Amniotic stem cell (primary cell): ENCODE measurements around the gene FAM210A.

ENCODE experiments used
- DNase-seq: peaks from one replicate; lab custom pipeline; 2025; lab: John Stamatoyannopoulos, UW

The FAM210A gene

DNA sequence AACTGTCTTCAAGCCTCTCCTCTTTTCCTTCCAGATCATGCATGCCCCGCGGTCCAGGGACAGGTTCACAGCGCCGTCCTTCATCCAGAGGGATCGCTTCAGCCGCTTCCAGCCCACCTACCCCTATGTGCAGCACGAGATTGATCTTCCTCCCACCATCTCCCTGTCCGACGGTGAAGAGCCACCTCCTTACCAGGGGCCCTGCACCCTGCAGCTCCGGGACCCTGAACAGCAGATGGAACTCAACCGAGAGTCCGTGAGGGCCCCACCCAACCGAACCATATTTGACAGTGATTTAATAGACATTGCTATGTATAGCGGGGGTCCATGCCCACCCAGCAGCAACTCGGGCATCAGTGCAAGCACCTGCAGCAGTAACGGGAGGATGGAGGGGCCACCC, 81.3 kb downstream of the FAM210A start:
- DNase-seq: no peak

DNA sequence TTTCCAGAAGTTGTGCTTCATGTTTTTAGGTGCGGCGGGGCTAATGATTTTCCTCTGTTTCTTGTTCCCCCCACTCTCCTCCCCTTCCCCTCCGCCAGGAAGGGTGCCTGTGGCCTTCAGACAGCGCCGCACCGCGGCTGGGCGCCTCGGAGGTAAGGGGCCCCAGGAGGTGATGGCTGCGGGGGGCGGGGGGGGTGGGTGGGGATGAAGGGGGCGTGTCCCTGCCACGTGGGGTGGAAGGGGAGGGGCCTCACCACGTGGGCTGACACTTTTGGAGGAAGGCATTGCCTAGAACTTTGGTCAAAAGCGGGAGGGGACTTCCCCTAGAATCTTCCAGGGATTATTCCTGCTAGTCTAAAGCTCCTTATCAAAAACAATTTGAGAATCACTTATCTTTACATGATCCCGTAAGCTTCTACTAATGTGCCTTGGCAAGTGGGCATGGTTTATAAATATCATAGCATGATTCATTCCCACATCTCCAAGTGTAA, 83.1 kb downstream of the FAM210A start:
- DNase-seq: no peak

DNA sequence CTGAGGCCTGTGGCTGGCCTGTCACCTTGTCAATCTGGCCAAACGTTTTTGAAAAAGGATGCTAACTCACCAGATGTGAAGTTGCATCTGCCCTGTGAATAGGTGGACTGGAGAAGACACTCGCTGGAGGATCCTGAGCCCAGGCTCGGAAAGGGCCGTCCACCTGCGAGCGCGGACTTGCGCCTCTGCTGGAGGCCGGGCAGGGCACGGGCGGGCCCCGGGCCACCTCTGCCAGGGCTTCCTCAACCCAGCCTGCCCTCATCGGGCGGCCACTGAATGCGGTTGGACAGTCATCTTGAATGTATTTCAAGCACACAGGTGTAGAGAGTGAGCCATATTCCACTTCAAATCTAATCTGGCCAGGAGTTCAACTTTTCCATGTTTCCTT, 83.9 kb downstream of the FAM210A start:
- no peak for DNase-seq

DNA sequence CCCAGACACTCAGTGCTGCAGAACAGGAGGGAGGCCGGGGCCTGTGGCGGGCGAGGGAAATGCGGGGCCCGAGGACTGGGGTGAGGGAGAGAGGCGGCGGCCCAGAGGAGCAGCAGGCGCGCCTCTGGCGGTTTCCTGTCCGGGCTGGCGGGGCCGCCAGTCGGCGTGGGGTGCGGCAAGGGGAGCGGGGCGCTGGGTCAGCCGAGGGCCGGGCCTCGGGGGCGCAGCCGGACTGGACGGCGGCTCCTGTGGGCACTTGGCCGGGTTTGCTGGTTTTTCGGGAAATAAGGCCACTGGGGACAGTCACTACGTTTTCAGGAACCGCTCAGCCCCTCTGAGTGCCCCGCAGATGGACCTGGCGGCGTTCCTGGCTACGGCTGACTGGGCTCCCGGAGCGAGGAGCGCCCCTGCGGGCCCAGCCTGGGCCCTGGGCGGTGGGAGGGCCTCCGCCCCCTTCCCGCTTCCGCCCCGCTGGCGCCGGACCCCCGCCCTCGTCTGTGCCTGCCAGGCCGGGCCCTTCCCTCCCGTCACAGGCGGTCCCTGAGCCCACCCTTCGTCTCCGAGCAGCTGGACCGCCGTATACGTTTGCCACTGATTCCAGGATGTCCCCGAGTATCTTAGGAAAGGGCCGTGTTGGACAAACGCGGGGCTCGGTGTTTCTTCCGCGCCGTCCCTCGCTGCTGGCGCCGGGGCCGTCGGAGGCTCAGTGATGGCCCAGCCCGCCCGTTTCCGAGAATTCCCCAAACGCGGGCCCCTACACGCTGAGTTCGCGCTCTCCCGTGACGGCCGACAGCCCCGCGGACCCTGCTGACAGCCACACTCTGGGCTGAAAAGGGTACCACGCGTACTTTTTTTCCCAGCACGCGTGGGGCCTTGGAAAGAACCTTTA, 84.6 kb downstream of the FAM210A start:
- DNase-seq: no peak

DNA sequence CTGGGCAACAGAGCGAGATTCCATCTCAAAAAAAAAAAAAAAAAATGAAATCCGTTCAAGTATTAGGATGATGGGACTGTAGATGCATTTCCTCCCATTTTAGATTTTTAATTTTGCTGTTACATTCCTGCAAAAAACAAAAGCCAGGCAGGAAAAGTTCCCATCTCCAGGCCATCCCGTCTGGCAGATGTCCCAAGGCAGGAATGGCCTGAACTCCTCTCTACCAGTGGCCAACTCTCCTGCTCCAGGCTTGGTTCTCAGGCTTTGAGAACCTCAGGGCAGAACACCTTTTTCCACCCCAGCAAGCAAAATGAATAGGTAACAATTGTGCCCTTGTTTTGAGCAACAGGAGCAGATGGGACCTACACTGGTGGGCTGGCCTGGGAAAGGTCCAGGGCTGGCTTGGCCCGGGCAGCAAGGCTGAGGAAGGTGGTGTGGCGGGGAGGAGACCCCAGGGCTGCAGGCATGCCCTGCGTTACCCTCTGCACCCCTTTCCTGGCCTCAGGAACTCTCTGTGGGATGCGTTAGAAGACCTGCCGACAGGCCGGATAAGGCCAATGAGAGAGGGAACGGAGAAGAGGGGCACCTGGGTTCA, 86.0 kb downstream of the FAM210A start:
- DNase-seq: no peak

DNA sequence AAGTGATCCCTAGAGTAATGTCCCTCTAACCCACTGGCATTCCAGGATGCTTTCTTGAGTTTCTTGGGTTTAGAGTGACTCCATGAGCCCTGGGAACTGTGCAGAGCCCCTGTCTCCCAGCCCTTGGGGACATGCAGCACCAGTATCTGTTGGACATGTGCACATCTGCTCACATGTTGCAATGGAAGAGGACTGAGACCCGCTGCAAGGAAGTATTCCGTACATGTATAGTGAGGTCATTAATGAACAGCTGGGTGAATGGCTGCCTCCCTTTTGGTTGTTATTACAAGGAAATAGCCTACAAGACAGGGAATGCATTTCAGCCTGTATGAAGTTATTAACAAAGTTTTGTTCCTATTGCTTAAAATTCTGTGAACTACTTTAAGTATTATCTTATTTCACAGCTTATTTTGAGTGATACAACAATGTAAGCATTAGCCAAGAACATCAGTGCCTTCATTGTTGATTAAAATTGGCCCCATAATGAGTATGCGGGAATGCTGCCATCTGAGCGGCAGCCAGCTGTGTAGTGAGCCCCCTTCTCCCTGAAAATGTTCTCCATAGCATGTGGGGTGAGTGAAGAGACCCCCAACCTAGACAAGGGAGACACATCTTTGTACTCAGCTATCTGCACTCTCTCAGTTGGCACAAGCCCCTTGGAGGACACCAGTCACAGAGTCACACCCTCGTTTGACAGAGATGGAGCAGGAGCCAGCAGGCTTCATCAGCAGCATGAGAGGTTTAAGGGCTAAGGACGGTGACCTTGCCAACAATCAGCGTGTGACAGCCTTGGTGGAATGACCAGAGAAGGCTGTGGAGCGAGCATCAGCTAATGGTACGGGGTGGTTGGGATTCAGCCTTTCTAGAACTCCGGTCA, 87.4 kb downstream of the FAM210A start:
- no peak for DNase-seq

DNA sequence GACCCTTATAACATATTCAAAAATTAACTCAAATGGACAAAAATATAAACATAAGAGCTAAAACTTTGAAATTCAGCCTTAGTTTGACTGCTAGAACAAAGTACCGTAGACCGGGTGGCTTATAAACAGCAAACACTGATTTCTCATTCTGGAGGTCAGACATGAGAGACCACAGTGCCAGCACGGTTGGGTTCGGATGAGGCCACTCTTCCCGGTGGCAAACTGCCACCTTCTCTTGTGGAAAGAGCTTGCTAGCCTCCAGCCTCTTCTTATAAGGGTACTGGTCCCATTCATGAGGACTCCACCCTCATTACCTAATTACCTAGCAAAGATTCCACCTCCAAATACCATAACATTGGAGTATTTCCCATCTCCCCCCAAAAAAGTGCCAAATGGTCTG, 91.3 kb downstream of the FAM210A start:
- DNase-seq: no peak

DNA sequence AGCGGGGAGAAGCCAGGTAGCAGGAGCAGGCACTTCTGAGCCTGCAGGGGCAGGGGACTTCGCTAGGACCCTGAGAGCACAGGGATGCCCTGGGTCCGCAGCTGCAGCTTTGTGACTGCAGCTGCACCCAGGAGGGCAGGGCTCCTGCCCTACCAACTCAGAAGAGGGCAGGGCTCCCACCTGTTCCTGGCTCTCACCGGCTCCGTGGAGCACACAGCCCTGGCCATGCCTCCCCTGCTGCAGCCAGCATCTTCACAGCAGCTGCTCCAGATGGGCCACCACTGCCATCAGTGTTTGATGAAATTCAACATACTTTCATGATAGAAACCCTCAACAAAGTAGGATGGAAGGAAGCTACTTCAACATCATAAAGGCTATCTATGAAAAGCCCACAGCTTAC, 92.7 kb downstream of the FAM210A start:
- DNase-seq: no peak

DNA sequence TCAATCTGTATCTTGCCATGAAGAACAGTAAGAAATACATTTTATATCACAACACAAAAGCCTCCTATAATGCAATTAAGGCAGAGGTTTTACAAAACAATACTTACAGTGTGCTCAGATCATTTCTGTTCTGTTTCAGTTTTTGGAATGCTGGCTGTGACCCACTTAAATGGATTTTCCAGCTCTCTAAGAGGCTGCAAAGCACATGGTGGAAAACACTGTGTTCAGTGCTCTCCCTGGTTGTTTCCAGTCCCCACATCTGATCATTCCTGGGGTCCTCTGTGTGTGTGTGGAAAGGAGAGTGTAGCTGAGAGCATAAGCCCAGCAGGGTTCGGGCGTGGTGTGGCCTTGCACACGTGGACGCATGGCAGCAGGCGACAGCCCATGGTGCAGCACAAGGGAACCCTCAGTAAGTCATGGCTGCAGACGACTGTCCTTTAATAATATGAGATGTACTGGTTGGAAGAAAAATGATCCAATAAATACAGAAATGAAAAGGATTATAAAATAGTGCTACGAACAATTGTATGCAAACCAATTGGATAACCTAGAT, 95.6 kb downstream of the FAM210A start:
- no peak for DNase-seq

DNA sequence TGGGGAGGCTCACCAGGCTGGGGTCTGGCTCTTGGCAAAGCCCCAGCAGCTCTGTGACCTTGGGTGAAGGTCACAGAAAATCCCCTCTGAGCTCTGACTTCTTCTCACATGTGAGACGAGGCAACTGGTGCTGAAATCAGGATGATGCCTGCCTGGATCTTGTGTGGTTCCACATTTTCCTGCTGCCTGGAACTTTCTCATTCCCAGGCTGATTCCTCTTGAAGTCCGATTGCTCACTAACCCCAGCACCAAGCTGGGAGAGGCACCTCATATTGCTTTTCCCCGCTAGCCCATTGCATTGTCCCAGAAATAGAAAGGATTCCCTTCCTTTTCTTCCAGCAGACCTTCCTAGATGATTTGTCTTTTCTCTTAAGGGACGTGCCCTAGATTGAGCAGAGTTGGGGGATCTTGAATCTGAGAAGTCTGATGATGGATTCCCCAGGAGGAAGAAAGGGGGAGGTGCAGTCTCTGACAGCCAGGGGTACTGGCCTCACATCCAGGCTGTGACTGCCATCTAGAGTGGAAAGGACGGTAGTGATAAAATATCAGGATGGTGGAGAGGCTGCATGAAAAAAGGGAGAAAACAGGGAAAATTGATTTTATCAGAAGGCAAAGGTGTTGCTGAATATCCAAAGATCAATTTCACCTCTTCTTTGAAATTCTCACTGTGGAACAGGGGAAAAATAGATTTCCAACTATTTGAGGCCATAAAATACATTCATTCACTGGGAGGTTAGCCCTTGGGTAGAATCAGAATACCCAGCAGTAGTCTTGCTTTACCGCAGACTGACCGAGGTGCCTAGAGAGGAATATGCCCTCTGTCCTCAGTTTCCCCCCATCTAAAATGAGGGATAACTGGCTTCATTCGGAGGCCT, 96.3 kb downstream of the FAM210A start:
- DNase-seq: no peak

DNA sequence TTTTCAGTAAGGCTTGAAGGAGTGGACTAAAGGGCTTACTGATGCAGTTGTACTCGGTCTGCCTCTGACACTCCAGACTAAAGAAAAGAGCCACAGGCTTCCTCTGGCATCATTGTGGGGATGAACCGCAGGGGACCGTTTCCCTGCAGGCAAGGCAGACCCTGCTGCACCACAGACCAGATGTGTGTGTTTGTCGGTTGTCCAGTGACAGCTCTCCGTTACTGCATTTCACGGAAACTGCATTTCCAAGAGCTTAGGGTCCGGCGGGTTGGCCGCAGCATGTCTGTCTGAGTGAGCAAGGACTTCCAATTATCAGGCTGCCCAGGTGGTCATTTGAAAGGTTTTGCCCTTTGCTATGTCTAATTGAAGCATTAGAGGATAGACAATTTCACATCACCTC, 98.1 kb downstream of the FAM210A start:
- no peak for DNase-seq

DNA sequence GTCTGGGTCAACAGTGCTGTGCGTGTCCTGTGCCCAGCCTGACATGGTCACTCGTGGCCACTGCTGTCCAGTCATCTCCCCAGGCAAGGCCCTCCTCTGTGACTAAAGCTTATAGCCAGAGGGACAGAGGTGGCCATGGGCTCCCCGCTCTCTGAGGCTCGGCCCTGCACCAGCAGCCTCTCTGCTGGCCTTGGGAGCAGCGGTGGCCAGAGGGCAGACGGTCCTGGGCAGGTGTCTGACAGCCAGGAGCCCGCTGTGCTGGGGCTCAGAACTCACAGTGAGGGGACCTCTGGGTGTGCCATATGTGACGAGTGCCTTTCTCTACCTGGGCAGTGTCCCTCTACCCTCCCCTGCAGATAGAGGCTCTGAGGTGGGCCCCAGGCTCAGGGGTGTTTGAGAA, 98.7 kb downstream of the FAM210A start:
- DNase-seq: no peak

DNA sequence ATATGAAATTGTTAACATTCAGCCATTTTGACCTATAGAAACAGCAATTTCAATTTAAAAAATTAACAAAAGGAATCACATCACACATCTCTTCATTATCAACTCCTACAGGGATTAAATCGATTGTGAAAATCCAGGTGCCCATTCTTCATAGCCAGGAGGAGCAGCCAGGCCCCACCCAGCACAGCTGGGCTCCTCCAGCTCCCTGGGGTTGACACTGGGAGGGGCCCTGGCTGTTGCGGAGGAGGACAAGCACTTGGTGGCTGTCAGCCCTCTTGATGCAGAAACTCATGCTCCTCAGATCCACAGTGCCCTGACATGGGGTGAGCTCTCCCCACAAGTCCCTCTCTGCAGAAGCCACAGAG, 99.8 kb downstream of the FAM210A start:
- no peak for DNase-seq

DNA sequence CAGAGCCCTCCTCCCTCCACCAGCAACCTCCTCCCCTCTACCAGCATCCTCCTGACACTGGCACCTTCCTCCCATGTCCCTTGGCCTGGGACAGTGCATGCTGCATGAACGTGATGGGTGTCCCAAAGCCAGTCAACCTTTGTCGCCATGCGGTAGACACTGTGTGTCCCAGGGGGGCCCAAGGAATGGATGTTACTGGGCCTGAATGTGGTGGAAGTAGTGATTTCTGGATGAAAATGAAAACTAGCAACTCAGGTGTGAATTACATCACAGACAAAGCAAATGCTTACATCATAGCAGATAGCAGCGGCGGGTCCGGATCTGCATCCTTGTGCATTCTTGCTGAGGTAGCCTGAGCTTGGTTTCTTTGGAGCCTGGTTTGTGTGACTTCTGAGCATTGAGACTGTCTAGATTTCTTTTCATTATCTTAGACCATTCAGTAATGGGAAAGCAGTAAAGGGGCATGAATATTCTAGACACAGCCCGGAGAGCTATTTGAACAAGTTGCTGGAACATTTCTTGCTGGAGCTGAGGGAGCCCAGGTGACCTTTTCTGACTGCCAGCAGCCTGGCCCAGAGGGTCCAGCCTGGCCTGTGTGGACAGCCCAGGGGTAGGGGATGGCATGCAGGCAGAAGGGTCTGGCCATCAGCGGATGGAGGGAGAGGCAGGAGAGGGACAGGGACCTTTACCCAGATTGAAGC, 100.4 kb downstream of the FAM210A start:
- no peak for DNase-seq

DNA sequence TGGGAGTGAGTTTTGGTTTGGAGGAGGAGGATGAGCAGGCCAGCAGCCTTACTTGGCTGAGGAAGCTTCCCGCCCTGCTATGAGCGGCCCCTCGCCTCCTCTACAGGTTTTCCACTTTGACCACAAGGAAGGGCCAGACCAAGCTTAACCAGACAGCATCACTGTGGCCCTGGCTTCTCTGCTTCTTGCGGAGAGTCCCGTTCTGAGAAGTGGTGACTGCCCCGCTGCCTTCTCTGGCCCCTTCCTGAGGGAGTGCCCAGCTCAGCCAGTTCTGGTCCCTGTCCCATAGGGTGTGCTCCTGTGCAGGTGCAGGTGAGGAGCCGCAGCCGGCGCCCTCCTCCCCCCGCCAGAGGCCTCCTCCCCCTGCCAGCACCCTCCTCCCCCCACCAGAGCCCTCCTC, 101.0 kb downstream of the FAM210A start:
- no peak for DNase-seq

DNA sequence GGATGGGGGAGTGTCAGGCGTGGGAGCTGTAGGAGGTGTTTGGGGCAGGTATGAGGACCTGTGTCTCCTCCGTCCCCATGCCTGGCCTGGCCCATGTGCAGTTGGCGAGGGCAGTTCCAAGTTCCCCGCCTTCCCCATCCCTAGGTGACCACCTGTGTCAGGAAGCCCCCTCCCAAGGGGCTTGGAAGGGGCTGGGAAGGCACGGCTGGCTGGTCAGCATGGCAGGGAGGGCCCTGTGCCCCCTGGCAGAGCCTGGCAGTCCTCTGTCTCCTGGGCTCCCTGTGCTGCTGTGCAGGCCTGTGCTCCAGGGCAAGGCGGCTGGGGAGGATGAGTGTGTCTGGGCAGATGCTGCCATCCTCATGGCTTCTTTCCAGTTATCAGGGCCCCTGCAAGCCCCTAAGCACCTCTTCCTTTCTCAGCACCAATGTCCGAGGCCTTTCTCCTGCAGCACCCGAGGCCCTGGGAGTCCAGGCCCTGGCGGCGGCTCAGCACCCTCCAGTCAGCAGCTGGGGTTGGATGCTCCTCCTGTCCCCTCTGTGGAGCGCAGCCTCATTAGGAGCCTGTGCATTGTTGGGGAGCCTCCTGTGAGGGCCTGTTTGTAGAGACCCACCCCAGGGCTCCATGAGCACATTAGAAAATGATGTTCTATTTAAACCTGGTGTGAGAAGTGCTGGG, 101.7 kb downstream of the FAM210A start:
- no peak for DNase-seq

DNA sequence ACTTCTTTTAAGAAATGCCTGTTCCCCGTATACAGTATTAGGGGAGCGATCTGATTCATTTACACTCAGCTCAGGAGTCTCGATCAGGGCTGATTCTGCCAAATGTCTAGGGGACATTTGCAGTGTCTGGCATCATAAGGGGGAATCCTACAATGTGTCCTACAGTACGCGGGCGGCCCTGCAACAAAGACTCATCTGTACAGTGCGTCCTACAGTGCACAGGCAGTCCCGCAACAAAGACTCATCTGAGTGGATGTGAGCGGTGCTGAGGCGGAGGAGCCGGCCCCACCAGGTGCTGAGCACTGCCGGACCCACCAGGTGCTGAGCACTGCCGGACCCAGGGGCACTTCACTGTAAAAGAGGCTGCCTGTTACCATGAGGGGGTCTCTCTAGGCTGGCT, 102.5 kb downstream of the FAM210A start:
- no peak for DNase-seq

DNA sequence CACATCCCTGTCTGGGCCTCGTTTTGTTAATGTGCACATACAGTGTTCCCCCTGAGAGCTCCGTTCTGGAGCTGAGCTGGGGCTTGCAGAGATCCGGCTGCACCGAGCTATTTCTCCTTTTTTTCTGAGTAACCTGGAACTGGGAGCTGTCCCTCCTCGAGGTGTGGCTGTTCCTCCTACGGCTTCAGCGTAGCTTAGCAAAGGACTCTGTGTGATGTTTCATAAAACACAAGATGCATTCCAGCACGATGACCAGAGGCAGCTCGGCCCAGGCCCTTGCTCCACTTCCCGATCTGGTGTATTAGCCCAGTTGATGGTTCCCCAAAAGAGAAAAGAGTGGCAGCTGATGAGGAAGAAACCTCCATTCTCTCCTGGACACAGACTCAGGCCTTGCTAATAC, 103.0 kb downstream of the FAM210A start:
- no peak for DNase-seq

DNA sequence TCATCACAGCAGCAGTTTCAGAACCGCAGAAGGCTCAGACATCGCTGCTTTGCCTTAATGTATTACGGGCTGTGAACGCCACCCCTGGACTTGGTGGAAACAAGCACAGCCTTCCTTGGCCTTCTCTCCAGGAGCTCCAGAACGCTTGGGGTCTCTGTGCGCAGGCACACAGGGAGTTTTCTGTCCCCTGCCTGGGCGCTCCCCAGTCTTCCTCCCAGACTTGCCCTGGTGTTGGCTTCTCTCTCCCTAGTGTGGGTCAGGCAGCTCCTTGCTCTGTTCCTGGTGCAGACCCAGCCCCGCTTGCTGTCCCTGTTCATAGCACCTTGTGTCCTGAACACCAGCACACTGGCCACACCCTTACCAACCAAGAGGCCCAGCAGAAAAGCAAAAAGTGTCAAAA, 103.6 kb downstream of the FAM210A start:
- no peak for DNase-seq
